DMS153 (cell line): ENCODE measurements around the gene NYNRIN.

Experiments used
- DNase-seq: peaks from one replicate; lab custom pipeline; 2025; lab: John Stamatoyannopoulos, UW

Gene NYNRIN

DNA sequence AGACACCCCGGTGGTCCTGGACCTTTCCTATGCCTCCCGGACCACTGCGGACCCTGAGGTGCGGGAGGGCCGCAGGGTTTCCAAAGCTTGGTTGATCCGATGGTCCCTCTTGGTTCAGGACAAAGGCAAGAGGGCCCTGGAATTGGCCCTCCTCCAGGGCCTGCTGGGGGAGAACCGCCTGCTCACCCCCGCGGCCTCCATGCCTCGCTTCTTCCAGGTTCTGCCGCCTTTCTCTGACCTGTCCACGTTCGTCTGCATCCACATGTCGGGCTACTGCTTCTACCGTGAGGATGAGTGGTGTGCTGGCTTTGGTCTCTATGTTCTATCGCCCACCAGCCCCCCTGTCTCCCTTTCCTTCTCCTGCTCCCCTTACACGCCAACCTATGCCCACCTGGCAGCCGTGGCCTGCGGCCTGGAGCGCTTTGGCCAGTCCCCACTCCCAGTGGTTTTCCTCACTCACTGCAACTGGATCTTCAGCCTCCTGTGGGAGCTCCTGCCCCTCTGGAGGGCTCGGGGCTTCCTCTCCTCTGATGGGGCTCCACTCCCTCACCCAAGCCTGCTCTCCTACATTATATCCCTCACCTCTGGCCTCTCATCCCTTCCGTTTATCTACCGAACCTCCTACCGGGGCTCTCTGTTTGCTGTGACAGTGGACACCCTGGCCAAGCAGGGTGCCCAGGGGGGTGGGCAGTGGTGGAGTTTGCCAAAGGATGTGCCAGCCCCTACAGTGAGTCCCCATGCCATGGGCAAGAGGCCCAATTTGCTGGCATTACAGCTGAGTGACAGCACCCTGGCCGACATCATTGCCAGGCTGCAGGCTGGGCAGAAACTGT is 16.8 kb downstream of the NYNRIN start:
- no peak for DNase-seq

DNA sequence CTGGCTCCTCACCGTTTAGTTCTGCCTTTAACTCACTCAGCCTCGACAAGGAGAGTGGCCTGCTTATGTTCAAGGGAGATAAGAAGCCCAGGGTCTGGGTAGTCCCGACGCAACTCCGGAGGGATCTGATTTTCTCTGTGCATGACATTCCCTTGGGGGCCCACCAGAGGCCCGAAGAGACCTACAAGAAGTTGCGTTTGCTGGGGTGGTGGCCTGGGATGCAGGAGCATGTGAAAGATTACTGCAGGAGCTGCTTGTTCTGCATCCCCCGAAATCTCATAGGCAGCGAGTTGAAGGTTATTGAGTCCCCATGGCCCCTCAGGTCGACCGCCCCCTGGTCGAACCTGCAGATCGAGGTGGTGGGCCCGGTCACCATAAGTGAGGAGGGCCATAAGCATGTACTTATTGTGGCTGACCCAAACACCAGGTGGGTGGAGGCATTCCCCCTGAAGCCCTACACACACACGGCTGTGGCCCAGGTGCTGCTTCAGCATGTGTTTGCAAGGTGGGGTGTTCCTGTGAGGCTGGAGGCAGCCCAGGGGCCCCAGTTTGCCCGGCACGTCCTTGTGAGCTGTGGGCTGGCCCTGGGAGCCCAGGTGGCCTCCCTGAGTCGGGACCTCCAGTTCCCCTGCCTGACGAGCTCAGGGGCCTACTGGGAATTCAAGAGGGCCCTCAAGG is 17.6 kb downstream of the NYNRIN start:
- no peak for DNase-seq

DNA sequence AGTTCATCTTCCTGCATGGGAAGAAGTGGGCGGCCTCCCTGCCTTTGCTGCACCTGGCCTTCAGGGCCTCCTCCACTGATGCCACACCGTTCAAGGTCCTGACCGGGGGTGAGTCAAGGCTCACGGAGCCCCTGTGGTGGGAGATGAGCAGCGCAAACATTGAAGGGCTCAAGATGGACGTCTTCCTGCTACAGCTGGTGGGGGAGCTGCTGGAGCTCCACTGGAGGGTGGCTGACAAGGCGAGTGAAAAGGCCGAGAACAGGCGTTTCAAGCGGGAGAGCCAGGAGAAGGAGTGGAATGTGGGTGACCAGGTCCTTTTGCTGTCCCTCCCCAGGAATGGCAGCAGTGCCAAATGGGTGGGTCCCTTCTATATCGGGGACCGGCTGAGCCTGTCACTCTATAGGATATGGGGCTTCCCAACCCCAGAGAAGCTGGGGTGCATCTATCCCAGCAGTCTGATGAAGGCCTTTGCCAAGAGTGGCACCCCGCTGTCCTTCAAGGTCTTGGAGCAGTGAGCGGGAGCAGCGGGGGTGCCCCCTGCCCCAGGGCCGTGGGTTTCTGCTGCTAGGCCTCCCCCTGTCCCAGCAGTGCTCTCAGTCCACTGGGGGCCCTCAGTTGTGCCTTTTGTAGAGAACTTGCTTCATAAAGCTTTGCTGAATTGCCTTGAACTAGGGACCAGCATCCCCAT is 18.3 kb downstream of the NYNRIN start:
- no peak for DNase-seq

DNA sequence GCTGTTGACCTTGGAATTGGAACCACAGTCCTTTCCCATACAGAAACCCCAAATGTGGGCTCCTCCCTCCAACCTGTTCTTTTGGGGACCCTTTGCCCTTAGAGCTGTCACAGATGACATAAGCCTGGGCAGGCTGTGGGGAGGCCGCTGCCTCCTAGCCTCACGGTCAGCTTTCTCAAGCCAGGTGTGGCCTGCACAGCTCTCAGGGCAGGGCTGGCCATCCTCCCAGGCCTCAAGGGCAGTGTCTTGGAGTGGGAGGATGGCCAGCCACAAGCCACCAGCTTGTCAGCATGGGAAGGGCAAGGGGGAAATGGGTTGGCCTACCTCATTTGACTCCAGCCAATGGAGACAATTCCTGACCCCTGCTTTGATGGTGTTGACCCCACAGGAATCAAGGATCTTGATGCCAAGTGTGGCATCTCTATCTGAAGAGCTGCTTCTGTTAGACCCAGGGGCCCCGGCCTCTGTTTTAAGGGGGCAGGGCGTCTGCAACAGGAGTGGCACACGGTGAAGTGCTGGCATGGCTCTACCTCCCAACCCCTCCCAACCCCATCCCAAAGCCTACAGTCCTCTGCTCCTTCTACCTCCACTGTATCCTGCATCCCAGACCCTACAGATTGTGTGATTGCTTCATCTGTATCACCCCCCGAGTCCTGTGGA is 19.2 kb downstream of the NYNRIN start:
- no peak for DNase-seq

DNA sequence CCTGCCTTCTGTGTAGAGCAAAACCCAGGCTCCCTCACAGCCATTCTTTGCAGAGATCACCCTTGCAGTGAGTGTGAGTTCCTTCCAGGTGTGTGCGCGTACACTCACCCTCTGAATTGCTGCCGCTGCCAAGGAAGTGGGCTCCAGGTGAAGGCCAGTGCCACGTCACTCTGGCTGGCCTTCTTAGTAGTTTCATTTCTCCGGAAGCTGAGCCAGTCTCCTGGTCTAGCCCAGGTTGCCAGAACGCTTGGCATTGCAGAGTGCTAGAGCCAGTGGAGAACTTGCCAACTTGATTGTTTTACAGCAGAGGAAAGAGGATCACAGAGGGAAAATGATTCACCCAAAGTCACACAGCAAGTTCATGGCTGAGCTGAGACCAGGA is 19.7 kb downstream of the NYNRIN start:
- DNase-seq: no peak

DNA sequence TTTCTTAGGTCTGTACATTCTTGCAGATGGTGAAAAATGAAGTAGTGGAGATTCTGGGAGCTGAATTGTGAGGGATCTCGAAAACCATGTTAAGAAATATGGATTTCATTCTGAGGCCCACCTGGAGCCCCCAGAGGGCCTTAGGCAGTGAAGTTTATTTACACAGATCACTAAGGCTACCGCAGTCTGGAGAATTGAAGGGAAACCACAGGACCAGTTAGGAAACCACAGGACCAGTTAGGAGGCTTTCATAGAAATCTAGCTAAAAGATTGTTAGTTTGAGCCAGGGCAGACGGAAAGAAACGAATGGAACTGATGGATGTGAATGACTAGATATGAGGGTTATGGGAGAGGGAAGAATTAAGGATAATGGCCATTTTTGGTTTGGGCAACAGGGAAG is 23.5 kb downstream of the NYNRIN start:
- no peak for DNase-seq

DNA sequence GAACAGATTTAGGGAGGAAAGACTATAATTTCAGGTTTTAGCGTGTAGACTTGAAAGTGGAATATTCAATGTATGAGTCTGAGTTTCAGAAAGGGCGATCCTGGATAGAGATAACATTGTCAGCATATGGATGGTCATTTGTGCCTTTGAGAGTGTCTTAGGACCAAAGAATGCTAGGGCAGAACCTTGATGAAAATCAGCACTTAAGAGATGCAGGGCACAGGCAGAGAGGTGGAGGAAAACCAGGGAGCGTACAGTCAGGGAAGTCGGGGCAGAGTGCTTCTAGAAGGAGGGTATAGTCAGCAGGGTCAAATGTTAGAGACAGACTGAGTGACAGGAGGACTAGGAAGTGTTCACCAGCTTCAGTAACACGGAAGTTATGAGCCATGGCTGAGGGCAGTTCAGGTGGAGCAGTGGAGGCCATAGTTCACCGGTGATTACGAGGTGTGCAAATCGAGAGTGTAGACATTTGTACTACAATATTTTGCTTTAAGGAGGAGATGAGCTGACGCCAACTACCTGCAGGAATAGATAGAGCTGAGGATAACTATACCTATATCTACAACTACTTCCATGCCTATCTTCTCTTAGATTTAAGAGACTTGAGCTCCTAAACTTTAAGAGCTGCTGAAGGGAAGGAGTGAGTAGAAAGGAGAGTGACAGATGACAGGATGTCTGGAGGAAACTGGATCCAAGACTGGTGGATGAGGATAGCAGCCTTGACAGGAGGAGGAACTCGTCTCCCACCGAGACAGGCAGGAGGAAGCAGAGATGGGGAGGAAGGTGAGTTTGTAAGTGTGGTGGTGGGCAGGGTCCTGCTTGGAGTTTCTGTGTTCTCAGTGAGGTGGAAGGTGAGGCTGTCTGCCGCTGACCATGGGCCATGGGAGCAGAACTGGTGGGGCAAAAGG is 24.1 kb downstream of the NYNRIN start:
- DNase-seq: no peak

DNA sequence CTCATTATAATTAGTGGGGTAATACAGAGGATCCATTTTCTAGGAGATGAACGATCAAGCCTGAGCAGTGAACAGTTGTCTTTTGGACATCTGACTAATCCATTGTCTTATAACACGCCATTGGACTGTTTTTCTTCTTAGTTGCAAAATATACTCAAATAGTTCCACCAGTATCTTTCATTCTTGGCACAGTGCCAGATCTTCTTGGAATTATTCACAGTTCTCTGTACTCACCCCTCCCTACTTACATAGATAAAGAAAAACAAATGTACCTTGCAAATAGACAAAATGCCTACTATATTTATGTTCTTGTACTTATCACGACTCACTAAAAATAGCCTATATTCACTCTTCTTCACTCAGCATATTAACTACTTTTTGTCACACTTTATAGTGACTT is 26.9 kb downstream of the NYNRIN start:
- no peak for DNase-seq

DNA sequence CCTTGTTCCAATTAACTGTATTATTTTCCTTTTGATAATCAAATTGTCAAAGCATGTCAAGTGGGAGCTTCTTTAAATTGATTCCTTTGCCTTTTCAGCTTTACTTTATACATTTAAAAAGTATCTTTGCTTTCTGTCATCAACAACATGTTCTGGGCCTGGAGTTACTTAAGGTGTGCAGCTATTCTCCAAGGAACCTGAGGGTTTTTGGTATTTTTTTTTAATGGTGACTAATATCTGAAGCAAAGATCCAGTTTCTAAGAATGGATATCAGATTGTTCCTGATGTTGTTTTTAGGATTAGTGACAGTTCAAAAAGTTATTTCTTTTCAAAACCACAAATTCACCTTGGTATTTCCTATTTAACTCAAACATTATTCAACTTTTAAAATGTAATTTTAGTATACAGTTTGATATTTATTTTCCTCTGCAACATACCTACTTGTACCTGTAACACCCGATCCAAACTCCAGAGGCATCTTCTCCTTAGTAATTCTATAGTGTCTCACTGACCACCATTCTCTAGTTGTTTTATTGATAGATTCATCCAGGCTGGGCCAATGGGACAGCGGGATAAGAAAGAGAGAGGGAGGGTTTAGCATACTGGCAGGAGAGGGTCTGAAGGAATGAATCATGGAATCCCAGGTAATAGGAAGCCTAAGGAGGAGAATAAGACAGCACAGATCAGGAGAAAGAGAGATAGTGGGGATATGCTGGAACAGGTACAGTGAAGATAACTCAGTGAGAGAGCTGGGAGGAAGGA is 27.5 kb downstream of the NYNRIN start:
- DNase-seq: no peak

DNA sequence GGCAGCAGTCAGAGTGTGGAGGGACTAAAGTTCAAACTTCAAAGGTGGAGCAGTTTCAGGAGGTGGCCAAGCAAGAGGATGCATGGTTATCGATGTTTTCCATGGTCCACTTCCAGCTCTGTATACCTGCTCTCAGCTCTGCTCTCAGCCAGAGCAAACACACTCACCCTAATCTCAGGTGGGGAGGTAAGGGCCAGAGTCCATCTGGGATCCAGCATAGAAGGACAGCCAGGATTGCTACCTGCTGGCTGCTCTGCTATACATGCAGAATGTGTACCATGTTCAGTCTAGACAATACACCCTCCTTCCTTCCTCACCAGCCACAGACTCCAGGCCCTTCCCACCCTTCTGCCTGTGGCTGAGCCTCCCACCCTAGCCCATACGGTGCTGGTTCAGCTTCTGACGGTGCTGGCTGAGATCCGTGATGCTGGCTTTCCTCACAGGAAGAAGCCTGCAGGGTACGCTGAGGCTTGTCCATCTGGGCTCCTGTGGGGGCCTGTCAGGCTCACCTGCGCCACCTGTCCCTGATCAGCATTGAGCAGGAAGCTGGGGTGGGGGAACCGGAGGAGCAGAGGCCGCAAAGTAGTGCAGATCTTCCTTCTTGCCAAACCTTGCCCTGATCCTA is 28.2 kb downstream of the NYNRIN start:
- DNase-seq: peak; percentile 6

DNA sequence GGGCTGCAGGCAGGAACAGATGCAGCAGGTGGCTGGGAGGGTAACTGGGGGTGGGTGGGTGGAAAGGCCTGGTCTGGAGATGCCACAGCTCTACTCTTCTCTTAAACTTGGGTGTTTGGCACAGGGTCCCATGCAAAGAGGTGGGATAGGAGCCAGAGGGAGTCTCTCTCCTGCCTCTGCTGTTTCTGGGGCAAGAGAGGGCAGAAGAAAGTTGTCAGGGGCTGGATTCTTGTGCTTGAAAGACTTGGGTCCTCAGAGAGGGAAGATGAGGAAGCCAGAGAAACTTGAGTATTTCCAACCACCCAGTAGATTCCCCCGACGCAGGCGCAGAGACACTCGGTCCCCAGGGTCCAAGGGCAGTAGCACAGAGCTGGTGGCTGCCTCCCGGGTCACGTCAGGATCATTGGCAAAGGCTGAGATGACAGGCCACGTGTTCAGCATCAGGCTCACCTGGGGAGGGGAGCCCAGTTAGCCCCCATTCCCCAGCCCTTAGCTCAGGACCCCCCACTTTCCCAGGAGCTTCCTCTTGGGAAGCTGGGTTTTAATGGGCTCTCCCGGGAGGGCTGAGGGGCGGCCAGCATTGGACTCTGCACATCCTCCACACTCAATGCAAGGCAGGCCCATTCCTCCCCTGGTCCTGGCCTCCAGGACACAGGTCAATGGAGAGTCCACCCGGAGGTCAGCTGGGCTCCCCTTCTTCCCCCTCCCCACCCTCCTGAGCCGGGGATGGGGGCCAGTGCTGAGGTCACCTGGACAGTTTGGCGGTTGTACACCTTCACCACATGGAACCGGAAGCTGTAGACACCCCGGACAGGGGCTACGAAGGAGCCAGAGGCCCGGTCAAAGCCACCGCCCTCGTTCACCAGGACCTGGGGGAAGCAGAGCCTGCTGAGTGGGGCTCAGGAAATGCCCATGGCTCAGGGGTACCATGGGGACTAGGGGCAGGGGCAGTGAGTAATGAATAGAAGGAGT is 29.0 kb downstream of the NYNRIN start:
- DNase-seq: no peak

DNA sequence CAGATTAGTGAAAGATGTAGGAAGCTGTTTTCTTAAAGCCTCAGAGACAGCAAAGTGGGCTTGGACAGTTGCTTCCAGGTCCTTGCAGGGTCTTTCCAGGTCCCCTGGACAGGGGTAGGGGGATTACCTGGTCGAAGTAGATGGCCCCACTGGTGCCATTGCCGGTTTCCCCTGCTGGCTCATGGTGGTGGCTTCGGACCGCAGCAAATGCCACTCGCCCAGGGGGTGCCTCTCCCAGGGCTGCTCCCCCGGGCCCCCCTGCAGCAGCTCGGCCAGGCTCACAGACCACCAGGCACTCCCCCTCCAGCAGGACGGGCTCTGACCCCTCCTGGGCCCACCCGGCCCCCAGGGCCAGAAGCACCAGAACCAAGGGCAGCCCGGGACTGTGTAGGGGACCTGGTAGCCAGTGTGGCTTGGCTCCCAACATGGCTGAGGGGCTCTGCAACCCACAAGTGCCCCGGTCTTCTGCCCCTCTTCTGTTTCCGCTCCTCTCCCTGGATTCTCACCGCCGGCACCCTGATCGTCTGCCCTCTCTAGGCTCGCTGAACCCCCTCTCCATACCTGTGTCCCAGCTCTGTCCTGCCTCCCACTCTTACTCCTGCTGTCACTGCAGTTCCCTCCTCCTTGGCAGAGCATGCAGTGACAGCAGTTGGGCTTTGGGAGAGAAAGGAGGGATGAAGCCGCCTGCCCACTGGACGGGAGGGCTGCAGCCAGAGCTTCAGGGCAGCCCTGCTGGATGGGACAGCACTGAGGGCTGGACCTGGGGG is 30.0 kb downstream of the NYNRIN start:
- DNase-seq: no peak

DNA sequence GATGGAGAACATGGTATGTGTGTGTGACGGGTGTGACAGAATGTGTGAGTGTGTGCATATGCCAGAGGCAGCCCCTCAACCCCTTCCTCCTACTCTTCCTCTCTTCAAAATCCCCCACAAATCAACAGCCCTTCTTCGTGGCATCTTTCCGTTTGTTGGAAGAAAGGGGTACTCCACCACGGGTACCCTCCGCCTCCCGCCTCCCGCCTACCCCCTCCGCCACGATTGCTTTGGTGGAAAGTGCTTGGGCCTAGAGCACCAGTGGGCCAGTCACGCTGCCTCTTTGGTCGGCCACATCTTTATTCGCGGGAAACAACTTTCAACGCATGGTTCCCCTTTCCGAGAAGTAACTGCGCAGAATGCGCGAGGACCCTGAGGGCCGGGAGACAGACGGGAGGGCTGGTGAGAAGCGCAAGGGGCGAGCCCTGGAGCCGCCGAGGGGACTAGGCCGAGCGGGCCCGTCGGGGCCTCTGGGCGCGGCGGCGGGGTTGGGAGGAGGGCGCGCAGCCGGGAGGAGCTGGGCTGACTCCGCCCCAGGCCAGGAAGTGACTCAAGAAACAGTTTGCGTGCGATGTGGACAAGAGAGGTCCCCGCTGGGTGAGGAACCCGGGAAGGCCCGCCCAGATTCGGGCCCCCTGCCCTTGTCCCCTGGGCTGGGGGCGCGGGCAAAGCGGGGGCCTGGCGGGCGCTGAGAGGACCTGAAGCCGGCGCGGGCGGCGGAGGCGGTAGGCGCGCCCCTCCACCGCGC is 30.8 kb downstream of the NYNRIN start, which contains the start of the genes CBLN3 and KHNYN:
CBLN3 (minus strand) TSS at position 274 of the 748 bp plus-strand sequence. CDS start 614 bp downstream, outside the sequence.
KHNYN (plus strand) TSS at position 560 of the 748 bp plus-strand sequence. CDS start 777 bp downstream, outside the sequence.
- DNase-seq: peak; percentile 76

DNA sequence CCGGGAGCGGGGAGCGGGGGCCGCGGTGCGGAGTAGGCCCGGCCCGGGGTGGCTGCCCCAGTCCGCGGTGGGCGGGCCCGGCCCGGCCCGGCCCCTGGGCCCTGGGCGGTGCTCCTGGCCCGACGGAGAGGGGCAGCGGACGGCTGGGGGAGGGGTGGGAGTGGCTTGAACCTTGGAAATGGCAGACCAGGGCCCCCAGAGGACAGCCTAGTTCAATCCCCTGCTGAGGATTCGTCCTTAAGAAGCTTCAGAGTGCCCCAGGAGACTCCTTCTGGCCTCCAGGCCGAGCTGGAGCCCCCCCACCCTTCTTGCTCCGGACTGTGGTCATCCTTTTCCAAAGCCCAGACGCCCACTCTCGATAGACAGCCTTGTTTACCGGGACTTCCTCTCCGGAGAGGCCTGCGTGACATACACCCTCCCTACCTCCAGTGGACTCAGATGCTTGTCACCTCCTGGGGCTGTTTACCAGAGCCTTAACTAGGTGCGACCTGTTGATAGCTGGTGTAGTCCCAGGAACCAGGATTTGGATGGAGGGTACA is 31.4 kb downstream of the NYNRIN start:
- DNase-seq: peak; percentile 11

DNA sequence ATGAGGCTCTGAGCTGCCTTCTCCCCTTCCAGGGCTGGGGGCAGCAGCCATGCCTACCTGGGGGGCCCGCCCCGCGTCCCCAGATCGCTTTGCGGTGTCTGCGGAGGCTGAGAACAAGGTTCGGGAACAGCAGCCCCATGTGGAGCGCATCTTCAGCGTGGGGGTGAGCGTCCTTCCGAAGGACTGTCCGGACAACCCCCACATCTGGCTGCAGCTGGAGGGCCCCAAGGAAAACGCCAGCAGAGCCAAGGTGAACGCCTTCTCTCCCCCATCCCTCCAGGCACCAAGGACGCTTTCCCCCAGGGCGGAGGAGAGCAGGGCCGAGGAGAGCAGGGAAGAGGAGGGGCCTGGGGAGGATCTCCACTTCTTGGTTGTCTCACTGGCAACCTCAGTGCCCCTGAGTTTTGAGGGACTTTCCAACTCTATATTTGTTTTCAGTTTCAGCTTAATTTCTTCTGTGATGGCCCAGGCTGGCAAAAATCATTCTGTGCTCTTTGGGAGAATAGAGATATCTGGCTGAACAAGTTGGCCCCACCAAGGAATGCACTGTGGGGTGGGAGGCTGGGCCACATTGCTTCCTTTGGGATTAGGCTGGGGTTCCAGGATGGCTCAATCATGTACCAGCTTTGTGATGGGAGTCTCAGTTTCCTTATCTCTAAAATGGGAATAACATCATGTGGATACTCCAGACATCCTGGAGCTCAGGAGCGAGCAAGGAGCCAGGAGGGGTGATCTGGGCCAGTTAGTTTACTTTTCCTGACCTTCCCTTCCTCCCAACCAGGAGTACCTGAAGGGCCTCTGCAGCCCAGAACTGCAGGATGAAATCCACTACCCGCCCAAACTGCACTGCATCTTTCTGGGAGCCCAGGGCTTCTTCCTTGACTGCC is 32.1 kb downstream of the NYNRIN start:
- no peak for DNase-seq
